Stimulated activated CD4-positive, alpha-beta T cell treated with anti-CD3 and anti-CD28 coated beads, Interleukin-2, amount 100 ng/mL, for 48 hours (primary cell): ENCODE results near the gene COG3.

Experiments
- DNase-seq, 2 donors: peaks; one replicate each; pipeline ENCODE4 v3.0.0-alpha.2; 2020

COG3 gene

DNA sequence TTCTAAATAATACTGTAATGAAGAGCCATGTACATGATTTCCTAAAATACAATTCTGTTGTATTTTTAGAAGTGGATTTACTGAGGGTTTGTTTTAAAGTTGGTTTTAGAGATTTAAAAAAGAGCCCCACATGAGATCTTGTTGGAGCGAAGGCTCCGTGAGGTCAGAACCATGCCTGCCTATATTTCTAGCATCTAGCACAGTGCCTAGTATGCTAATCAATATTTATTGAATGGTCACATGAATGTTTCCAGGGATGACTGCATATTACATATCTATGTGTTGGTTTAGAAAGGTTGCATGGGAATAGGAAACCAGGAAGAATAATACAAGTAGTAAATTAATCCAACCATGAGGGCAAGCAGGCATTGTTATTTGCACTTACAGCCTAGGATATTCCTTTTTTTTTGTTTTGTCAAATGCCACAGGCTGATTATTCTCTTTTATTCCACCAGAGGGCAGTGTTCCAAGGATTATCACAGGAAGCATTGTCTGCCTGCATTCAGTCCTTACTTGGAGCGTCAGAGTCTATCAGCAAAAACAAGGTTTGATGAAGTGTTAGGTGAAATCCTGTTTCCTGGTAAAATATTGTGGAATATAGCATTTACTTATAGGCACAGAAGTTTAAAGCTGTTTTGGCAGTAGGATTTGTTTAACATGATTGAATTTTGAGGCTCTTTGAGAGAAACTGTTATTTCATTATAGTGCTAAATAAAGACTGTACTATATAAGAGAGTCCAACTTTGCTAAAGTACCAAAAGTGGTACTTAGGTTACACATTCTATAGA is 46.8 kb downstream of the COG3 start:
- no peak for DNase-seq

DNA sequence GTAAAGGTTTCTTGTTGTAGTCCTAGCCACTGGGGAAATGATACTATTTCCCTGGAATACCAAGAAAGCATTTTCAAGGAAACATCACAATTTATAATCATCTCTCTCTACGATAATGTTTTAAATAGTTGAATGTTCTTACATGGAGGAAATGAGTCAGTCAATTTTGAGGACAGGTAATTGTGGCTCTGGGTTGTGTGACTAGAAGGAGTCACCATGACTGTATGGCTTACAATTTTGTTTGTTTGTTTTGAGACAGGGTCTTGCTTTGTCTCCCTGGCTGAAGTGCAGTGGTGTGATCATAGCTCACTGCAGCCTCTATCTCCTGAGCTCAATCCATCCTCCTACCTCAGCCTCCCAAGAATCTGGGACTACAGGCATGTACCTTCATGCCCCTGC is 47.4 kb downstream of the COG3 start:
- DNase-seq = no peak

DNA sequence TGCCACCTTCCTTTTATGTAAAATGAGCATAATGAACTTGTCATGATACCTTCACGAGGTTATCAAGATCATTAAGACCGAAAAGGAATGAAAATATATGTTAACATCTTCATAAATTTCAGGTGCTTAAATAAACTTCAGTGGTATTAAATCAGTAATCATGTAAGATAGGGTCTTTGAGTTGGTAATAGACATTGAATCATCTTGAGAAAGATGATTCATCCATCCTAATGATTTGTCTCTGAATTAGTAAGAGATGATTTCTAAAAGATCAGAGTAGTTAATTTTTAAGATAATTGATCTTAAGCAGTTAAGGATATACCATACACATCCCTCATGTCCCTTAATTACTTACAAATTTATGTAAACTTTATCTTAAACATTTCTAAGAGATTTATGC is 52.0 kb downstream of the COG3 start:
- DNase-seq = no peak

DNA sequence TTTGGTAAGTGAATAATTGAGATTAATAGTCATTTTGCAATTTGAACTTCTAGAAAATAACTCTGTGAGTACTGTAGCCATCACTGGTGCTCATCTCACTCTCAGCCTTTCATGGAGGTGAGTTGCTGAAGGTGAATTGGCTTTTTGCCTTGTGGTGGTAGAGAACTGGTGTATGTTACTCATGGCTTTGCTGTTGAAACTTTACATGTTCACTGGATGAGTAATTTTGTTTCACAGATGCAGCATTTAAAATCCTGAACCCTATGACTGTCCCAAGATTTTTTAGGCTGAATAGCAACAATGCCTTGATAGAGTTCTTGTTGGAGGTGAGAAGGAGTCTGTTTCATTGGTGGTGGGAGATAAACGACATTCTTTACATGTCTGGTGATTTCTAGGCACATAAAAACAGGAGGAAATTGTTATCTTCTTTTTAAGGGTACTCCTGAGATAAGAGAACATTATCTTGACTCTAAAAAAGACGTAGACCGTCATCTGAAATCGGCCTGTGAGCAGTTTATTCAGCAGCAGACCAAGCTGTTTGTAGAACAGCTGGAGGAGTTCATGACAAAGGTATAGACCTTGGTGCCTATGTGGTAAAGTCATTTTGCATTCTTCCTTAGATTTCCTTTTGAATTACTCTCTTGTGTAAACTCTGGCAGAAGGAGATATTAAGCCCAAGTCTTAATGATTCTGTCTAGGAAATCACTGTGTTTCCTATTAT is 53.9 kb downstream of the COG3 start:
- DNase-seq = no peak

DNA sequence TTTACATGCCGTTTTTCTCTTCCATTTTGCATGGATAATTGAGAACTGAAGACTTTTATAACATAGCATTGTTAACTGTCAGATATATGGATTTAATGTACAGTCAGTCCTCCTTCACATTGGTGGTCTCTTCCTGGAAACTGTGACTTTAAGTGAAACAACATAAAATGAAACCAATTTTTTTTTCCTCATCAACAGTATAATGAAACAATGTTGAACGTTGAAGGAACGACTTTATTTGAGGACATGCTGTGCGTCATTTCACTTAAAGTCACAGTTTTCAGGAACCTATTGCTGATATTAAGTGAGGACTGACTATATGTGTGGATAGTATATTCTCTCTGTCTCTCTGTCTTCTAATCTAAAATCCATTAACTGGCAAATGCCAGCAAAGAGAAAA is 54.8 kb downstream of the COG3 start:
- no peak for DNase-seq

DNA sequence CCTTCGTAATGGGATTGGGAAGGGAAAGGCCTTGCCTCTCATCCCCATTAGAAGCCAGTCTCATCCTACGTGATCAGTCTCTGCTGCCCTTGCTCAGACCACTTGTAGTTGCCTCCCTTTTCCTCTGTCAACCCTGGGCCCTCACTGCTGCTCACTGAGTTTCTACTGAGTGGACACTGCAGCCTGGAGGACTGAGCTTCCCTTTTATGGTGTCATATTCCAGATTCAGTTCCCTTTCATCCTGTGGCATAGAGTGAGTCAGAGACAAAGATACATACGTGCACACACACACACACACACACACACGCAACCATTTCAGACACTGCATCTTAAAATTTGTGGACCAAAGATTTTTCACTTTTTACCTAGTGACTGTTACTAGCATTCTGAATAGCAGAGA is 56.6 kb downstream of the COG3 start:
- DNase-seq = no peak

DNA sequence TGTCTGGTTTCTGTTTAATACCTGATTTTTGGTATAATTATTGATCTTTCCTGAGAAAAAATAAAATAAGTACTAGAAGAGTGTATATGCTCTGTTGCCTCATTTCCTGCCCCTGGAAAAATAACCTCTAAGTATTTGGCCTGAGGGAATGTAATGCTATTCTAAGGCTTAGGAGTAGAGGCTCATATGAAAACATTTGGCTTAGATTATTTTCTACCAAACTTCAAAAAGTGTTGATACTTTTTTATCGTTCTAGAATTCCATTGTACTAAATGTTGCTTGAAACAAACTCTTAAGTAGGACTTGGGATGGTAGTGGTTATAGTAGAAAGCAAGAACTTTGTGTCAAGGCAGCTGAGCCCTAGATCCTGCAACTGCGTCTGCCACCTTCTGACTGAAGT is 57.8 kb downstream of the COG3 start:
- no peak for DNase-seq

DNA sequence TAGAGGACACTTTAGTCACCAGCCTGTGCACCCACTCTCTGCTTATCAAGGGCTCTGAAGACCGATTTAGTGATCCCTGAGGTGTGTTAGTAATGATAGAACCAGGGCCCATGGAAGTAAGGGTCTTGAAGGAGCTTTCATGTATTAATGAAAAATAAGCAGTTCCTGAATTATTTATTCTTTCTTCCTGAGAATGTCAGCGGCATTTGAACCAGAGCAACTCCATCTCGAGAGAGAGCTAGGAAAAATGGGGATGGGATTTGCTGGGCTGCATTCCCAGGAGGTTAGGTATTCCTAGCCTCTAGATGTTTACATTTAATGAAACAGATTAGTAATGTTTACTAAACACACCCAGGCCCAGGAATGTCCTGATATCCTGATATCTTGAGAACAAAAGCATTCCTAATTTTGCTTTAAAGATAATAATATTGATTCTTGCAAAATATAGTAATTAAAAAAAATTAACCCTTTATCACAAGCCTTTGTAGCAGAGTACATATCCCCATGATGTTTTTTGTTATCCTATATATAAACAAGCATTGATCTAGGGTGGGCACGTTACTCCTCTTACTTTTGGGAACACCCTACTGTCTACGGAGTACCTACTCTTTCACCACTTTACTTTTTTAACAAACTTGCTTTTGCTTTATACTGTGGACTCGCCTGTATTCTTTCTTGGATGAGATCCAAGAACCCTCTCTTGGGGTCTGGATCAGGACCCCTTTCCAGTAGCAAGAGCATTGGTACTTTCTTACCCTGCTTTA is 63.1 kb downstream of the COG3 start:
- DNase-seq = no peak

DNA sequence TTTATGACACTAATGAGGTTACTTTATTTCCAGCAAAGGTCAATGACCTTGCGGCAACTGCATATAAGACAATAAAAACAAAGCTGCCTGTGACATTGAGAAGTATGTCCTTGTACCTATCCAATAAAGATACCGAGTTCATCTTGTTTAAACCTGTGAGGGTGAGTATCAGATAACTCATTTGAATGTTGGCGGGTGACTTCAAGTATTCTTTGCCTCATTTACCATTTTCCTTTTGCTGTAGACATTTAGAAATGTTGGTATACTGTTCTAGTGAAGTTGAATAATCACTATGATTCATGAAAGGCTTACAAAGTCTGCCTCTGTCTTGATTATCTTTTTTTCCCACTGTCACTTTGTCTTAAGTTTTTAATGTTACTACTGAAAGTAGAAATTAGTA is 65.0 kb downstream of the COG3 start:
- DNase-seq = no peak

DNA sequence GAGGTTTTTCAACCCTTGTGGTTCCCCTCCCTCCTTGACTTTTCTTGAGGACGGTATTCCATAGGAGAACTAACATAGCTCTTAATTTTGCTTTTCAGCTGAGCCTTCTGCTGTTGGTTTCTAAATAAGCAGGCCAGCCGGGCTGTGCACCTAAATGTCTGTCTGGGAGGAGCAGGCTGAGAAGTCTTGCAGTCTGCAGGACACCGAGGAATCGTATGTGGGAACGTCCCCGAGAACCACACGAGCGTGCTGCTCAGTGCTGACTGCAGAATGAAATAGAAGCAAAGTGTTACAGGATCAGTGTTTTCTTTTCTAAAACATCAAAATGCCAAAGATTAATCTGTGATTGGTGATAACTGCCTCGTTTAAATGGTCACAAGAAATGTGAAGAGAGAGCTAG is 69.9 kb downstream of the COG3 start:
- no peak for DNase-seq

DNA sequence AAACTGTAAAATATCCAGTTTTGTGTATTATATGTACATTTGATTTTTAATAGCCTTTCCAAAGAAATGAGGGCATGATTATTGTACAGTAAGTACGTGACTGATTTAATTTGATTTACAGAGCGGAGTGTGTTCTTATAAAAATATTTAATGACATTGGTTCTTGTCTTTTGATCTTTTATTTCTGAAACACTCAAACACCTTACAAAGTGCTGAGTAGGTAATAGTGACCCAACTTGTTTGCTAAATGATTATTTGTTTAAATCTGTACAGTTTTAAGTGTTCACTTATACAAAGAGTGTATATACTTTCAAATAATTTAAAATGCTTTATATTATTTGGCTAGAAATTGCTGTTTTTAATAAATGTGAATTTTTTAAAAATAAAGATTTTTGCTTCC is 71.5 kb downstream of the COG3 start:
- DNase-seq = no peak

DNA sequence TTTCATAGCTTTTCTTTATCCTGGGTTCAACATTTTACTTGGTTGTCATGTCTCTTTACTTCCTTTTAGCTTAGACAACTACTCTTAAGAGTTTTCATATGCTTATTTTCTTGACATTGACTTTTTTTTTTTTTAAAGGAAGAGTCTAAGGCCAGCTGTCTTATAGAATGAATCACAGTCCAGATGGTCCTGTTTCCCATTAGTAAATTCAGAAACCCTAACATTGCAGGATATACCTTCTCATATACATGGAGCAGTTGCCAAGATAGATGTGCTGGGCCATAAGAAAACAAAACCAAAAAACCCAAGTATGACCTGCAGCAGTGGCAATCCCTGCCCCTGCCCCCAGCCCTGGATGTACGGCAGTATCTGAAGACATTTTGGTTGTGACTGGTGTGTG is 72.8 kb downstream of the COG3 start:
- no peak for DNase-seq

DNA sequence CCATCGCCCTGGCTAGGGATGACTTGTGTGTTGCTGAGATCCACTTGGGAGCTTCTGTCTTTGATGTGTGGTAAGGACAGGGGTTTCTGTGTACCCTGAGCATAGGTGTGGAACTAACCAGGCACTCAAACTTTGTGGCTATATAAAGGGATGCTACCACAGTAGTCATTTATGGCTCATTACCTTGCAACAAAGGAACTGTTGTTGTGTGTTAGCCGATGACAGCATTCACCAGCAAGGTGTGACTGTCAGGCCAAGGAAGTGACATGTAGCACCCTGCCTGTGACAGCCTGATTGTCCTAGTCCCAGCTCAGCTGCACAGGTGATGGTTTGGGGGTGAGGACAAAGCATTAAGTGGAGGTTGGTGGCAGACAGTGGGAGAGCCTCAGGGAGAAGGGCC is 73.6 kb downstream of the COG3 start:
- no peak for DNase-seq

DNA sequence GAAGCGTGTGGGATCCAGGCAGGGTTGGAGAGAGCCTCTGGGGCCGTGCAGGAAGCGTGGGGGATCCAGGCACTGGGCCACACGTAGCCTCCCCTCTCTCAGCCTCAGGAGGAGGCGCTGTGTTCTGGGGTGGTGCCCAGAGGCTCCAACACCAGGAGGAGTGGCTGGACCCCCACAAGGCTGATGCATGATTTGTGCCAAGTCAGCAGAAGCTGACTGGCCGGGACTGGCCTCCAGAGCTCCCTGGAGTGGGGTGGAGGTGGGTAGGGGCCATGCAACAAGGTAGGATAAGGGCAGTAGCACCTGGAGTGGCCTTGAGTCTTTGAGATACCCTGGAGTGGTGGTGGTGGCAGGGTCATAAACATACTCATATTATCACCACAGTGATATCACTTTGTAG is 75.5 kb downstream of the COG3 start:
- DNase-seq = no peak

DNA sequence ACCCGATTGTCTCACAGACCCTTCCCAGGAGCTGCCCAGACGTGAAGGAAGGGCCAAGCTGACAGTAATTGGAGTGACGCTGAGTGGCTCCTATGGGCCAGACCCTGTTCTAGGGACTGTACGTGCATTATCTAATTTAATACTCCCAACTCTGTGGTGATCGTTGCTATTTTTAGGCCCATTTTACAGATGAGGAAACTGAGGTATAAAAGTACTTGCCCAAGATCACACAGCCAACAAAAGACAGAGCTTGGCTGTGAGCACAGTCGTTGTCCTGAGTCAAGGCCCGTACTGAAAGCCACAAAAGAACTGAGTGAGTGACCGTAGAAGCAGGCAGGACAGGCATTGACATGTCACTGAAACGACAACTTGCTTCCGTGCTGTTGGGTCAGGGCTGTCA is 76.1 kb downstream of the COG3 start:
- DNase-seq = no peak

DNA sequence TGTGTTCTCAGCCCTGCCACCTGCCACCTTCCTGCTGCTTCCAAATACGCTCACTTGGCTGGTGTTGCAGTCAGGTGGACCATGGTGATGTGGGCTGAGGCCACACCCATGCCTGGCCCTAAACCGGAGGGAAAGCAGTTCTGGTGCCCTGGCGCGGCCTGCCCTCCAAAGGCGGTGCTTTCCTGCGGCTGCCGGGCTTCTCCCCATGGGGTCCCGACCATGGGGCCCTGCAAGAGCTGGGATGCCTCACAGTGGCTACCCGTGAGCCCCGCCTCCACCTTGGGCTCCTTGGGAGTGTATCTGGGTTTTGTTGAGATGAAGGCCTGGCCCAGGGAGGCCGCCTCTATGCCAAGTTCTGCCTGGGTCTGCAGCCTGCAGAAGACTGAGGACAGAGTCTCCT is 77.1 kb downstream of the COG3 start:
- no peak for DNase-seq

DNA sequence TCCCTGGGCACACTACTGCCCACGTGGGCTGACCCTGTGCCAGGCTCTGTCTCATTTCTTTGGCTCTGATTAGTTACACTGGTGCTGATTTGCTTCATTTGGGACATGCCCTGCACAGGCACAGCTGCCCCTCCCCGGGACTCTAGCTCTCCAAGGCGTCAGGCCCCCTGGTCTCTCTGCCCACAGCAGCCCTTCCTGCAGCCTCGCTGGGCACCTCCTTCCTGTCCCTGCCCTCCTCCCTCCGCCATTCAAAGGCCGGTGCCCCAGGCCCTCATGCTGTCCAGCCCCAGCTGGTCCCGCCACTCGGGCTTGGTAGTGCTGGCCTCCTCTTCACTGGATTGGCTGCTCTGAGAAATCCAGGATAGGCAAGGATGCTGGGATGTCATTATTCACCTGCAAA is 77.7 kb downstream of the COG3 start:
- DNase-seq = no peak

DNA sequence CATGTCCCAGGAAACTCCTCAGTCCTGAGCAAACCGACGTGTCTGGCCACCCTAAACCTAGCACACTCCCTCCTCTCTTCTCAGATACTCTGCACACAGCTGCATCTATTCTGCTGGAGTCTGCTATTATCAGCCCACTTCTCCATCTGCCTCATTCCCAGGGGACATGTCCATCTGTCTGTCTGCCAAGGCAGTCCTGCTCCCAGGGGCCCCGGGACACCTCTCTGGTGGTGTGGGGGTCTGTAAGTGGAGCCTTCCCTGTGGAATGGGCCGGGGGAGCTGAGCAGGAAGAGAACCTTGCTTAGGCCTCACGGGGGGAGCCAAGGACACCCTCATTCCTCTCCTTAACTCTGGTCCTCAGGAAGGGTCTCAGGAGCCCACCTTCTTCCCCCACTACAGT is 78.1 kb downstream of the COG3 start:
- no peak for DNase-seq

DNA sequence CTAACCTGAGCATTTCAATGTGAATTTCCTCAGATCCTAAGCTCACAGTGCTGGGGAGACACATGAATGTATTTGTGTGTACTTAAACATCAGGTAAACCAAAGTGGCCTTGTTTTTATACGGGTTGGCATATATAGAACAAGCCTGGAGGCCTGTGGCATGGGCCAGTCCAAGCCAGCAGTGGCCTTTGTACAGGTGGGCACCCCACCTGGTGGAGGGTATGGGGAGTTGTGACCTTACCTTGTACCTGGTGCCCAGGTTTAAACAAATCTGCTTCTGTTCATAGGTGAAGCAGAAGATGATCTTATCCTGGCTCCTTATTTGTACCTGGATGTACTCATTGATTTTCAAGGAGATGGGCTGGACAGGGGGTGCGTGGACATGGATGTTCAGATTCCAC is 79.8 kb downstream of the COG3 start:
- DNase-seq = no peak

DNA sequence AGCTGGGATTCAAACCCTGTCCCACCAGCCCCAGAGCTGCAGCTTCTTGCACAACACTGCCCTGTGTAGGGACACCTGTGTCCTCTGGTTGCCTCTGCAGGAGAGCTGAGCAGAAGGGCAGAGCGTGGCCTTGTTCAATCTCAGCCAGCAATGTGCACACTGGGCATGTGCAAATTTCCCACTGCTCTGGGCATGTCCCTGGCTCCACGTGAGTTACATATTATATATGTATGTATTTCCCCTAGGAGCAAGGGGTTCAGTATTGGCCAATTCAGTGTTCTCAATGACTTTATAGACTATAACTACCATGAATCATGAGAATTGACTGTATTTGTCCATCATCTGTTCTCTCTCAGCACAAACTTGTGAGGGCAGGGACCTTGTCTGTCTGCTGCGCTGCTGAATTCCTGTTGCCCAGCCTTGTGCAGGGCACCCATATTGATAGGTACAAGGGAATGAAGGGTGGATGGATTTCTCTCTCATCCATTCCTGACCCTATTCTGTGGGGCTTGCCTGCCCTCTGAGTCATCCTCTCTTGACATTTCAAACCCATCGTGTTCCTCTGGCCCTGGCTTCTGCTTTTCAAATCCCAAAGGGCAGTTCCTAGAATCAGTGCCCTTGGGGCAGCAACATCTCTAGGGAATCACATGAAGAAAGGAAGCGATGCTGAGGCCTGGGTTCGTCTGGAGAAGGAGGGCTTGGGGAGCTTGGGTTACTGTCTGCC is 81.1 kb downstream of the COG3 start:
- DNase-seq = no peak

DNA sequence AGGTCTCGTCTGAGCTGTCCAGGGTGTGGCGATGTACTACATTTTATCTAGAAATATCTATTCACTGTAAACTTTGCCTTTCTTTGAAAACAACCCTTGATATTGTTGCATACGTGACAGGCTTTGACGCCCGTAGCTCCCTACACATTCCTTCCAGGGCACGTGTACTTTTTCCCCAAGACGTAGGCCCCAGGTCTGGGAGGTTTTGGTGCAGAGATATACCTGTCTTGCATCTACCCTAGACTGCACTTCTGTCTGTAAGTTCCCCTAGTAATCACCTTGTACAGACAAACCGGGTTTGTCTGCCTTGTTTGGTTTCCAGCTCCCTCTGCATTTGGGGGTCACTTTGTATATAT is 81.6 kb downstream of the COG3 start:
- DNase-seq = no peak

DNA sequence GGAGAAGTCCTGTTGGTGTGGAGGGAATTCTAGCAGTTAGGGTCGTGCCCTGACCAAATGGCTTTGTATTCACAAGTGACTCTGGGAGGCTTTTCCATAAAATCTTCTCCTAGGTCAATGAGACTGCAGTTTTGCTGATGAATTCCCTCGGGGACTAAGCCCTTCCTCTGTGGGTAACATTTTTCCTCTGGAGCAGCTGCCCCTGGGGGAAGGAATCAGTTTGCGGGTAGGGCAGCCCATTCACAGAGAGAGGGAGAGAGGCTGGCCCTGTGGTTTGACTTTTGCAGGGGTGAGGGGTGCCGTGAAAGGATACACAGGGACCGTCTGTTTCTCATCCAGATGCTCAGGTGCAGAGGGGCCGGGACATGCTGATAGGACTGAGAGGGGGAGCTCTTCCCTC is 83.5 kb downstream of the COG3 start:
- no peak for DNase-seq

DNA sequence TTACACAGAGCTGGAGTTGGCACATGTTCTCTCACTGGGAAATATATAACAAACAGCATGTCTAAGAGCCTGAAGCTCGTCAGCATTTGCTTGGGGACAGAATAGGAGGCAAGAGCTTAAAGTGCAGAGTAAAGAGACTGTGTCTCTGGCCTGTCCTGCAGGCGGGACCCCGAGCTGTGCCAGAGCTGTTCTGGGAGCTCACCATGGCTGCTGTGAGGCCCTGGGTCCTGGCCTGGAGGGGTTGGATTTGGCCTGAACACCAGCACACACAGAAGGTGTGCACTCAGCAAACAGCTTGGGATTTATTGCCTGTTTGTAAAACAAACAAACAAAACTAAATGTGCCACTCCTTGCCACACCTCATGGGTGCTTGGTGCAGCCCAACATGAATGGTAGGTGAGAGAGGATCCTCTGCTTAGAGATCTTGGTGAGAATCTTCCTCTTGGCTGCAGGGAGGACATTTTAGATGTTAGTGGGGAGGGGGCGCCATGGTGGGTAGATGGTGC is 89.9 kb downstream of the COG3 start:
- no peak for DNase-seq
